HCT116 (cell line): Measurements from ENCODE around the gene SUOX.

Experiments used
- EZH2 ChIP-seq: fragments of 200-600 bp; sonication (generic); IDR thresholded peaks from 2 replicates; pipeline ENCODE4 v1.6.1; 2017; ENCODE audit warnings: antibody characterized with exemption, mixed run types
- EZH2phosphoT487 ChIP-seq: fragments of 200-600 bp; IDR thresholded peaks from 2 replicates; pipeline ENCODE4 v1.6.1; 2018; ENCODE audit warnings: antibody characterized with exemption, borderline replicate concordance
- POLR2A ChIP-seq: IDR thresholded peaks from 2 replicates; pipeline ENCODE4 v1.7.0; 2011; ENCODE audit warnings: borderline replicate concordance; ENCODE audit not compliant: insufficient read depth, insufficient read length; ENCODE audit errors: extremely low read depth
- SIN3A ChIP-seq: IDR thresholded peaks from 2 replicates; pipeline ENCODE4 v1.6.1; 2012; ENCODE audit warnings: low read depth
- SP1 ChIP-seq: IDR thresholded peaks from 2 replicates; pipeline ENCODE4 v1.6.1; 2012; ENCODE audit warnings: low read depth
- TCF7L2 ChIP-seq: IDR thresholded peaks from 2 replicates; pipeline ENCODE4 v1.7.0; 2011; ENCODE audit warnings: borderline replicate concordance, inconsistent platforms; ENCODE audit not compliant: insufficient read depth, insufficient read length; ENCODE audit errors: extremely low read depth
- ZNF274 ChIP-seq: fragments of 200-500 bp; sonication (Bioruptor generic); IDR thresholded peaks from 2 replicates; pipeline ENCODE4 v1.6.1; 2014; ENCODE audit warnings: mild to moderate bottlenecking, low read depth, low read length, inconsistent platforms
- TF ChIP-seq, protein P1 (sequence below), 3 experiments: fragments of 200-600 bp in 1 of 3; sonication (generic) in 1 of 3; IDR thresholded peaks in 2 of 3; conservative IDR thresholded peaks in 1 of 3; 2 replicates each; pipeline ENCODE4 v1.5.1; 2012 to 2017; ENCODE audit warnings: low read depth in 2 of 3, low read length in 2 of 3, antibody characterized with exemption in 1 of 3, borderline replicate concordance in 1 of 3, control low read depth in 1 of 3, mild to moderate bottlenecking in 1 of 3, mixed read lengths in 1 of 3, mixed run types in 1 of 3, moderate library complexity in 1 of 3; ENCODE audit not compliant: insufficient read depth in 1 of 3

DNA sequence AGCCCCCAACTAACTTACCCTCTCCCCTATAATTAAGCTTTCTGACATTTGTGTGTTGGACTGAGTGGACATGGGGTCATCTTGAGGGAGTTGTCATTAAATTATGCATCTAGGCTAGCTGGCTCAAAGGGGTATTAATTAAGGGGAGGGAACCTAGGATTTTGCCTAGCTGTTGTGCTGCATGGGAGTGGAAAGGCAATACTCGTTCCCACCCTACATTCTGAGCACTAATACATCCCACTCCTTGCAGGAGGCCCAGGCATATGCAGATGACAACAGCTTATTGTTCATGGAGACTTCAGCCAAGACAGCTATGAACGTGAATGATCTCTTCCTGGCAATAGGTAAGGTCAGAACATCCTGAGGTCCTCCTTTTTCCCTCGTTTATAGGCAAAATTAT is 6.0 kb upstream of the SUOX start:
- TF ChIP-seq, protein P1, sequence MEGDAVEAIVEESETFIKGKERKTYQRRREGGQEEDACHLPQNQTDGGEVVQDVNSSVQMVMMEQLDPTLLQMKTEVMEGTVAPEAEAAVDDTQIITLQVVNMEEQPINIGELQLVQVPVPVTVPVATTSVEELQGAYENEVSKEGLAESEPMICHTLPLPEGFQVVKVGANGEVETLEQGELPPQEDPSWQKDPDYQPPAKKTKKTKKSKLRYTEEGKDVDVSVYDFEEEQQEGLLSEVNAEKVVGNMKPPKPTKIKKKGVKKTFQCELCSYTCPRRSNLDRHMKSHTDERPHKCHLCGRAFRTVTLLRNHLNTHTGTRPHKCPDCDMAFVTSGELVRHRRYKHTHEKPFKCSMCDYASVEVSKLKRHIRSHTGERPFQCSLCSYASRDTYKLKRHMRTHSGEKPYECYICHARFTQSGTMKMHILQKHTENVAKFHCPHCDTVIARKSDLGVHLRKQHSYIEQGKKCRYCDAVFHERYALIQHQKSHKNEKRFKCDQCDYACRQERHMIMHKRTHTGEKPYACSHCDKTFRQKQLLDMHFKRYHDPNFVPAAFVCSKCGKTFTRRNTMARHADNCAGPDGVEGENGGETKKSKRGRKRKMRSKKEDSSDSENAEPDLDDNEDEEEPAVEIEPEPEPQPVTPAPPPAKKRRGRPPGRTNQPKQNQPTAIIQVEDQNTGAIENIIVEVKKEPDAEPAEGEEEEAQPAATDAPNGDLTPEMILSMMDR (IDR thresholded peaks at IDR 0.05 in 2 of 3, conservative IDR thresholded peaks at IDR 0.05 in 1 of 3; ENCODE audit: borderline replicate concordance in 1 of 3, insufficient read depth in 1 of 3, low read depth in 2 of 3, low read length in 2 of 3), result no peak
- TF ChIP-seq EZH2, result no peak
- no peak for TF ChIP-seq POLR2A
- TF ChIP-seq SIN3A, result no peak
- no peak for TF ChIP-seq ZNF274
- TF ChIP-seq TCF7L2, result no peak
- no peak for TF ChIP-seq EZH2phosphoT487
- TF ChIP-seq SP1, result no peak
